Activated naive CD8-positive, alpha-beta T cell treated with anti-CD3 and anti-CD28 coated beads for 36 hours (primary cell): Measurements from ENCODE around the gene C13orf46. TPM values are rescaled to one million over a fixed set of nuclear protein-coding genes. Genes with fewer than 3 reads are reported as not detected.
A peak's percentile ranks its signal among the peaks of the same experiment; 100 is the strongest.

ENCODE experiments used
- DNase-seq: peaks from one replicate; pipeline ENCODE4 v3.0.0; 2021
- H3K27ac Mint-ChIP-seq: one replicate; pipeline ENCODE4 v1.8.0; 2022; ENCODE audit warnings: mild to moderate bottlenecking, moderate library complexity, mixed read lengths
- H3K27me3 Mint-ChIP-seq: one replicate; pipeline ENCODE4 v1.8.0; 2022; ENCODE audit warnings: mild to moderate bottlenecking, mixed read lengths
- H3K36me3 Mint-ChIP-seq: one replicate; pipeline ENCODE4 v1.8.0; 2021; ENCODE audit warnings: mild to moderate bottlenecking, mixed read lengths
- H3K4me1 Mint-ChIP-seq: one replicate; pipeline ENCODE4 v1.8.0; 2021; ENCODE audit warnings: mixed read lengths
- H3K4me3 Mint-ChIP-seq: one replicate; pipeline ENCODE4 v1.8.0; 2022; ENCODE audit warnings: mild to moderate bottlenecking, moderate library complexity, mixed read lengths
- H3K9me3 Mint-ChIP-seq: one replicate; pipeline ENCODE4 v1.8.0; 2022; ENCODE audit warnings: mixed read lengths
- total RNA-seq, 2 experiments: library from RNA; stranded (reverse); gene quantifications; one replicate each; pipeline ENCODE4 v1.2.3, GENCODE V29; 2021

Gene C13orf46
- total RNA-seq, 2 experiments from 2014 or later: 0.96 to 0.99 TPM

DNA sequence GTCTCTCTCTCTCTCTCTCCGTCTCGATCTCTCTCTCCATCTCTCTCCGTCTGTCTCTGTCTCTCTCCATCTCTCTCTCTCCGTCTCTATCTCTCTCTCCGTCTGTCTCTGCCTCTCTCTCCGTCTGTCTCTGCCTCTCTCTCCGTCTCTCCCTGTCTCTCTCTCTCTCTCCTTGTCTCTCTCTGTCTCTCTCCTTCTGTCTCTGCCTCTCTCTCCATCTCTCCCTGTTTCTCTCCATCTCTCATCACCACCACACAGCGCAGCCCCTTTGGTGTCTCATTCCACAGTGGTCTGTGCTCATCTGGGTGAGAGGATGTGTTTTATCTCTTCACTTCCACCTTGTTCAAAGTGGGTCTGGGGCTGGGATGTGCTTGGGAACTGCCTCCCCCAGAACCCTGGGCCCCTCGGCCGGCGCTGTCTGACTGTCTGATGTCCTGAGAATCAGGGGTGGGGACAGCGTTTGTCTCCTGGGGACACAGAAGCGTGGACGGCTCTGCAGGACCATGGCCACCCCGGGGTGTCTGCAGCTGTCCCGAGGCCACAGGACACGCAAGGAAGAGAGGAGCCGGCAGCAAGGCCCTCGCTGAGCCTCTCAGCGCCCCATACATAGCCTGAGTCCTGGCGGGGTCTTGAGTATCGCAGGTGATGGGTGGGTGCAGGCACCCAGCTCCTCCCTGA lies 40.2 kb upstream of the C13orf46 start:
- no peaks in the 10 kb centered on the region for H3K27me3 Mint-ChIP-seq
- no peak overlapping the region for H3K27ac Mint-ChIP-seq
- no peak overlapping the region for H3K4me3 Mint-ChIP-seq
- H3K9me3 Mint-ChIP-seq: no peaks in the 10 kb centered on the region
- peaks cover 8% of the 10 kb centered on the region for H3K4me1 Mint-ChIP-seq
- peaks cover 11% of the 10 kb centered on the region for H3K36me3 Mint-ChIP-seq
- no peak for DNase-seq

GRCh38 chr13:114013336-114013735 lies 39.5 kb upstream of the C13orf46 start:
- Mint-ChIP-seq H3K9me3 (no peaks in the 10 kb centered on the region), H3K27ac (no peak overlapping the region)

DNA sequence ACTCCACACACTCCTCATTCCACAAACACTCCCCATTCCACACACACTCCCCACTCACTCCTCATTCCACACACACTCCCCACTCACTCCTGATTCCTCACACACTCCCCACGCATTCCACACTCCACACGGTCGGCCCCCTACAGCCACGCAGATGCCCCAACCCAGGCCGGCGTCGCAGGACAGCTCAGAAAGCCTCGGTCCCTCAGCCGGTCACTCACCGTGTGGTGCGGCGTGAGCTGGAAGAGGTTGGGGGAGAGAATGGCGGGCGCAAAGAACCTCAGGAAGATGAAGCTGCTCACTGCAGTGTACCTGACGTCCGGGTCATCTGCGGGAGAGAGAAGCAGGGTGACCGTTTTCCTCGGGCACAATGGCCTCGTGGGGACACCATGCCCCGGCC lies 39.0 kb upstream of the C13orf46 start:
- Mint-ChIP-seq H3K4me3 (no peak overlapping the region), H3K27me3 (no peaks in the 10 kb centered on the region), H3K4me1 (peaks cover 8% of the 10 kb centered on the region), H3K9me3 (no peaks in the 10 kb centered on the region), H3K36me3 (peaks cover 11% of the 10 kb centered on the region), H3K27ac (no peak overlapping the region)
- no peak for DNase-seq

More at GRCh38 chr13:114013336-114013735, 39.5 kb upstream of the C13orf46 start:
- Mint-ChIP-seq H3K4me3 (no peak overlapping the region), H3K27me3 (no peaks in the 10 kb centered on the region), H3K36me3 (peaks cover 11% of the 10 kb centered on the region), H3K4me1 (peaks cover 8% of the 10 kb centered on the region)
- no peak for DNase-seq

- Mint-ChIP-seq H3K9me3 (no peaks in the 10 kb centered on the region), H3K27ac (no peak overlapping the region), H3K27me3 (no peaks in the 10 kb centered on the region), H3K4me1 (peaks cover 8% of the 10 kb centered on the region), H3K4me3 (no peak overlapping the region), H3K36me3 (peaks cover 11% of the 10 kb centered on the region)
- no peak for DNase-seq
Observed at GRCh38 chr13:114012141-114012540, 38.3 kb upstream of the C13orf46 start.

DNA sequence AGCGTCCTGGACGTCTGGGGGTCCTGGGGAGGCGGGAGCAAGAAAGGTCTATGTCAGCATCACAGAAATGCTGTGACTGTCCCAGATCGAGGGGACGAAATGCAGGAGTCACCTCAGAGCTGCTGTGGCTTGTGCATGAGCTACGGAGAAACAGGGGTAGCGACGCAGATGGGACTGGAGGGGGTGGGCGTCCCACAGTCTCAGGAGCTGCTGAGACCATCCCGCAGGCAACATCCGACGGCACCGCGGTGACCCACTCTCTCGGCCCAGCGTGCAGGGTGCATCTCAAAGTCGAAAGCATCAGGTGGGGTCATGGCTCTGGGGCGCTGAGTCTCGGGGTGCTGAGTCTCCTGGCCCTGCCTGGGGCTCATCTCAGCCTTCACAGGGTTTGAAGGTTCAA lies 37.4 kb upstream of the C13orf46 start:
- H3K36me3 Mint-ChIP-seq: peaks cover 9% of the 10 kb centered on the region
- DNase-seq: no peak
- H3K4me3 Mint-ChIP-seq: no peak overlapping the region
- no peaks in the 10 kb centered on the region for H3K27me3 Mint-ChIP-seq
- no peaks in the 10 kb centered on the region for H3K9me3 Mint-ChIP-seq
- peak overlapping the region; percentile 61 for H3K27ac Mint-ChIP-seq
- H3K4me1 Mint-ChIP-seq: peaks cover 8% of the 10 kb centered on the region

DNA sequence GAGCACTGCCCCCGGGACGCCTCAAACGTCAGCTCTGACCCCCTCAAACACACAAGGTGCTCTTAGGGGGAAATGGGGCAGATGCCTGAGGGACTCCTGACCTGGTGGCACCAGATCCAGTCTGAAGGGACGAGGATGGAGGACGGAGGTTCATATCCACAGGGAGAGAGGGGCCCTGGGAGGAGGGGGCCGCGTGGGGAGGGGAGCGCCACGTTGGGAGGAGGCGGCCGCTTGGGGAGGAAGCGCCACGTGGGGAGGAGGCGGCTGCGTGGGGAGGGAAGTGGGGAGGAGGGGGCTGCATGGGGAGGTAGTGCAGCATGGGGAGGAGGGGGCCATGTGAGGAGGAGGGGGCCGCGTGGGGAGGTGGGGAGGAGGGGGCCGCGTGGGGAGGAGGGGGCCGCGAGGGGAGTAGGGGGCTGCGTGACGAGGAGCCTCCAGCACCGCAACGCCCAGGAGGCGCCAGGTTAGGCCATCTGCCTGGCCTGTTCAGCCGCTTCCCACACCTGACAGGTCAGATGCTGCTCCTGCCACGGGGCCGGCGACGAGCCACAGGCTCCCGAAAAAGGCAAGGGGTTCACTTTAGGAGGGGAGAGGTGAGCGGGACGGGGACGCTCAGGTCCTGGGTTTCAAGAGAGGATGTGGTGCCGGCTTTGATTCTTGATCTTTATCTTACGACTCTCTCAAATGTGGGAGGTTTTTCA lies 36.7 kb upstream of the C13orf46 start:
- no peaks in the 10 kb centered on the region for H3K27me3 Mint-ChIP-seq
- no peak for DNase-seq
- peaks cover 7% of the 10 kb centered on the region for H3K36me3 Mint-ChIP-seq
- H3K4me3 Mint-ChIP-seq: no peak overlapping the region
- peaks cover 5% of the 10 kb centered on the region for H3K4me1 Mint-ChIP-seq
- peak overlapping the region; percentile 61 for H3K27ac Mint-ChIP-seq
- no peaks in the 10 kb centered on the region for H3K9me3 Mint-ChIP-seq

GRCh38 chr13:114009590-114010400 lies 35.9 kb upstream of the C13orf46 start:
- peaks cover 4% of the 10 kb centered on the region for H3K4me1 Mint-ChIP-seq
- H3K27ac Mint-ChIP-seq: no peak overlapping the region
- no peaks in the 10 kb centered on the region for H3K27me3 Mint-ChIP-seq
- peaks cover 6% of the 10 kb centered on the region for H3K36me3 Mint-ChIP-seq
- no peaks in the 10 kb centered on the region for H3K9me3 Mint-ChIP-seq
- no peak overlapping the region for H3K4me3 Mint-ChIP-seq
- DNase-seq: no peak

GRCh38 chr13:114008964-114009589 lies 35.2 kb upstream of the C13orf46 start:
- Mint-ChIP-seq H3K4me1 (peaks cover 4% of the 10 kb centered on the region), H3K36me3 (peaks cover 6% of the 10 kb centered on the region), H3K27ac (no peak overlapping the region), H3K9me3 (no peaks in the 10 kb centered on the region), H3K4me3 (no peak overlapping the region), H3K27me3 (no peaks in the 10 kb centered on the region)
- DNase-seq: no peak

- H3K36me3 Mint-ChIP-seq: peaks cover 6% of the 10 kb centered on the region
- no peaks in the 10 kb centered on the region for H3K9me3 Mint-ChIP-seq
Observed at GRCh38 chr13:114007566-114007965, 33.7 kb upstream of the C13orf46 start.

GRCh38 chr13:114005206-114005724 lies 31.4 kb upstream of the C13orf46 start:
- Mint-ChIP-seq H3K9me3 (no peaks in the 10 kb centered on the region), H3K4me1 (peaks cover 2% of the 10 kb centered on the region), H3K4me3 (no peak overlapping the region), H3K27ac (no peak overlapping the region), H3K27me3 (no peaks in the 10 kb centered on the region), H3K36me3 (peaks cover 2% of the 10 kb centered on the region)
- DNase-seq: no peak

More at GRCh38 chr13:114007566-114007965, 33.7 kb upstream of the C13orf46 start:
- peak overlapping the region; percentile 40 for H3K27ac Mint-ChIP-seq
- no peak overlapping the region for H3K4me3 Mint-ChIP-seq
- H3K4me1 Mint-ChIP-seq: peaks cover 4% of the 10 kb centered on the region
- no peak for DNase-seq
- no peaks in the 10 kb centered on the region for H3K27me3 Mint-ChIP-seq

GRCh38 chr13:114004420-114005205 lies 30.7 kb upstream of the C13orf46 start:
- H3K27me3 Mint-ChIP-seq: no peaks in the 10 kb centered on the region
- peaks cover 2% of the 10 kb centered on the region for H3K4me1 Mint-ChIP-seq
- no peak overlapping the region for H3K4me3 Mint-ChIP-seq
- H3K27ac Mint-ChIP-seq: no peak overlapping the region
- no peak for DNase-seq
- H3K9me3 Mint-ChIP-seq: no peaks in the 10 kb centered on the region
- no peaks in the 10 kb centered on the region for H3K36me3 Mint-ChIP-seq

GRCh38 chr13:114002771-114003321 lies 29.0 kb upstream of the C13orf46 start:
- H3K36me3 Mint-ChIP-seq: peaks cover 2% of the 10 kb centered on the region
- H3K4me1 Mint-ChIP-seq: peaks cover 2% of the 10 kb centered on the region
- H3K4me3 Mint-ChIP-seq: no peak overlapping the region
- H3K27ac Mint-ChIP-seq: no peak overlapping the region
- no peaks in the 10 kb centered on the region for H3K9me3 Mint-ChIP-seq
- H3K27me3 Mint-ChIP-seq: no peaks in the 10 kb centered on the region
- DNase-seq: no peak

- H3K9me3 Mint-ChIP-seq: no peaks in the 10 kb centered on the region
- H3K4me3 Mint-ChIP-seq: no peak overlapping the region
- H3K27me3 Mint-ChIP-seq: no peaks in the 10 kb centered on the region
- H3K36me3 Mint-ChIP-seq: peaks cover 2% of the 10 kb centered on the region
- no peak for DNase-seq
- H3K4me1 Mint-ChIP-seq: peaks cover 2% of the 10 kb centered on the region
- peak overlapping the region; percentile 38 for H3K27ac Mint-ChIP-seq
Observed at GRCh38 chr13:114002009-114002544, 28.2 kb upstream of the C13orf46 start.
